ENCODE measurements around the gene GBE1.

GRCh38 chr3:81620849-81621248 lies 140.6 kb downstream of the GBE1 start:
- TF ChIP-seq FOXM1 (IDR thresholded peaks at IDR 0.05; ENCODE audit: low read depth) (no peak), CTCF (IDR thresholded peaks at IDR 0.05) (no peak), ZBTB33 (IDR thresholded peaks at IDR 0.05; ENCODE audit: borderline replicate concordance, low read depth) (no peak), TAF1 (IDR thresholded peaks at IDR 0.05; ENCODE audit: borderline replicate concordance, low read depth, low read length) (no peak), POLR2AphosphoS5 (IDR thresholded peaks at IDR 0.05; ENCODE audit: low read depth, low read length) (no peak), GABPA (IDR thresholded peaks at IDR 0.05; ENCODE audit: low read depth) (no peak), SMC3 (IDR thresholded peaks at IDR 0.05; ENCODE audit: low read depth, low read length) (no peak)
